Lower leg skin (tissue), 4 donors: Measurements from ENCODE around the gene TTF2. TPM values are rescaled to one million over a fixed set of nuclear protein-coding genes. Genes with fewer than 3 reads are reported as not detected.

Experiments
- DNase-seq, 2 donors: peaks; one replicate each; pipeline ENCODE4 v3.0.0-alpha.2; 2019; ENCODE audit warnings: low spot score in 2 of 2
- H3K4me3 ChIP-seq: fragments of 200-600 bp; sonication (generic); 2 replicates; pipeline ENCODE4 v1.5.1; 2017; ENCODE audit warnings: mild to moderate bottlenecking, low read depth; ENCODE audit not compliant: poor library complexity, severe bottlenecking
- CTCF ChIP-seq, 3 donors: fragments of 450-650 bp; IDR thresholded peaks; one replicate each; pipeline ENCODE4 v1.5.1; 2016; ENCODE audit warnings: antibody characterized with exemption in 3 of 3, mild to moderate bottlenecking in 3 of 3, moderate library complexity in 2 of 3
- POLR2A ChIP-seq, 2 donors: fragments of 450-650 bp; IDR thresholded peaks; one replicate each; pipeline ENCODE4 v1.6.1; 2016 to 2017; ENCODE audit warnings: antibody characterized with exemption in 2 of 2, mild to moderate bottlenecking in 1 of 2, moderate library complexity in 1 of 2
- WGBS, 2 donors: methylation state at CpG; one replicate each; pipeline ENCODE4 v1.1.5; 2018; 5-methylcytosine and 5-hydroxymethylcytosine counted together
- intact Hi-C: fragments of 100-400 bp; cut with DNase I; formaldehyde crosslinking; loops from one replicate; pipeline ENCODE4 v1.15.0; 2023; ENCODE audit warnings: low total_unique reads
- total RNA-seq, 4 donors: library from RNA; depleted of rRNA; stranded (reverse); fragments of >200 nt; gene quantifications; one replicate each; pipeline ENCODE4 v1.1.0, GENCODE V29; 2016

Gene TTF2
- total RNA-seq, 4 donors from 2014 or later, result 6.8 to 26.8 (median 20.6) TPM

DNA sequence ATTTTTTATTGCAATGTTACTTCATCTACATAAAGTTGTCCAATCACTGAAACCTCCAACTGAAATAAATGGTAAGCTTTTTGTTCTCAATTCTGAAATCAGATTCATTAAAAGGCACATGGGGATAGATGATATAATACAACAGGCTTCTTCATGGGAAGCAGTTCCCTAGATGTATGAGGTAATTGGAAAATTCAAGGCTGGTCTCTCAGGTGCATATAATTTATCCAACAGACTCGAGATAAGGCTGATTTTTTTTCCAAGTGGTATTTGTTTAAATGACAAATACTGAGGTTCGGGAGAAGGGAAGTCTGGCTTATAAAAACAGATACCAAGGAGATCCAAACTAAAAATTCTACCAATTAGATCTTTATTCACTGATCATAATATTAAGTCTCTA is 47.2 kb downstream of the TTF2 start:
- WGBS, 2 donors, result 83 to 92% methylated on average over 2 of the region's 2 CpGs
- intact Hi-C loops, result loop anchor here (10.0 kb wide), 1 partner anchor 1367 kb away; no protein-coding TSS in a partner anchor
- TF ChIP-seq POLR2A (IDR thresholded peaks at IDR 0.05) (no peak), CTCF (IDR thresholded peaks at IDR 0.05) (no peak)
- no peak for DNase-seq
- no peak overlapping the region for H3K4me3 ChIP-seq

DNA sequence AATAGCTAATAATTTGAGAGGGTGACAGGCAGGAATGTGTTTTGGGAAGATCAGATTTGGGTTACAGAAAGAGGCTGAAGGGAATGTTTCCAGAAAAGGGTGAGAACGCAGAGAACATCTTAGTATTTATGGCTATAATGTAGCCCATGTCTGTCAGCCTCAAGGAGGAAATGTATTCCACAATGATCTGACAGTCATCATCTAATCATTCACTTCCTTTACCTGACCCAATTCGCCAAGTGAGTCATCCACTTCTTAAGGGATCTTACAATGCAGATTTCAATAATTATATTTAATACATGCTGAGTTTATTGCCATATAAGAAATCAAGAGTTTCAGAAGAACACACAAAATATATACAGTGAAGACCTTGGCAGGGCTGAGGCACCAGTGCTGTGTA is 50.6 kb downstream of the TTF2 start:
- TF ChIP-seq CTCF (IDR thresholded peaks at IDR 0.05), result no peak
- TF ChIP-seq POLR2A (IDR thresholded peaks at IDR 0.05), result no peak
- H3K4me3 ChIP-seq, result no peak overlapping the region
- intact Hi-C loops, result no loop called here
- DNase-seq, result no peak
- 56 to 60% methylated on average over 2 of the region's 2 CpGs for WGBS, 2 donors

DNA sequence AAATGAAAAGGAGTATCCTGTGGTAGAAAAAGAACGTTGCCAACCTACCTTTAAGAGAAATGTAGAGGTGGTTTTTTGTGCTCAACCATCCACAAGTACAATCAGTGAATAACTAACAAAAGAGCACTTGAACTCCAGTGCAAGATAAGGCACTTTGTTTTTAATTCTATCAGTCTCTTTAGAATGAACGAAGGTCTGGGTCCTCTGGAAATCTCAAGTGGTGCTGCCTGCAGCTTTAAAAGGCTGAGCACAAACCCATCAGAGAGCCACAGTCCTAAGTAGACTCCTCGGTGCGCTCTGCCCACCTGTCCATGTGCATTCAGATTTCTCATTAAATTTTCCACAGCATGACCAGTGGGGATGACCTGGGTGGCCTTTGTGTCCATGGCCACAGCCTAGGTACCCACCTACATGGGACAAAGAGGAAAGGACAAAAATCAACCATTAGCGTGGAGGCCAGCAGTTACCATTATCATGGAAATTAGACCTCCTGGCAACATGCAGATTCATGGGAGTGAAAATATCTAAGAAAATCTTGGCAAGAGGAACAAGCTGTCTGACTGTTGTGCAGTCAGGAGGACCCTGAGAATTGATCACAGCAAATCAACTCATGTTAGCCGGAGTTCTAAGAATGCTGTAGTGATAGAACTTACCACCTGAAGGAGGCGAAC is 52.1 kb downstream of the TTF2 start:
- no peak for DNase-seq
- no peak for TF ChIP-seq CTCF (IDR thresholded peaks at IDR 0.05)
- TF ChIP-seq POLR2A (IDR thresholded peaks at IDR 0.05), result no peak
- intact Hi-C loops, result no loop called here
- 89 to 96% methylated on average over 7 of the region's 7 CpGs for WGBS, 2 donors
- no peak overlapping the region for H3K4me3 ChIP-seq

DNA sequence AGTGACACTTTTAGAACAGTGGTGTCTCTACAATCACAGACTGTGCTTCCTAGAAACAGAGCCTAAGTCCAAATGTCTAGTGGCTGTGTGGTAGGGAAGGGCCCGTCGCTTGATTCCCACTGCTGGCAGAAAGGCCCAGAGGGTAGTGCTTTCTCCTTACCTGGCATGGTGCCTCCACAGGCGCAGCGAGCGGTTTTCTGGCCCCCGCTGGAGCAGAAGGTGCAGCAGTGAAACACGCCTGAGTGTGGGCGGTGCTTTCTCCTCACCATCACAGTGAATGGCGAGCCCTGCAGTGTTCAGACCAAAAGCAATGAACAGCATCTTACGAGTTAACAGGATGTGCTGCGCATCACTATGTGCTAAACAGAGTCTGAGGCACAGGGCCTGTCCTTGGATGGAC is 53.1 kb downstream of the TTF2 start:
- 81 to 83% methylated on average over 11 of the region's 11 CpGs for WGBS, 2 donors
- intact Hi-C loops, result no loop called here
- H3K4me3 ChIP-seq, result no peak overlapping the region
- TF ChIP-seq POLR2A (IDR thresholded peaks at IDR 0.05) (no peak), CTCF (IDR thresholded peaks at IDR 0.05) (no peak)
- DNase-seq, result no peak

GRCh38 chr1:117114877-117115276 is 54.8 kb downstream of the TTF2 start:
- 42 to 50% methylated on average over 2 of the region's 2 CpGs for WGBS, 2 donors
- DNase-seq, result no peak
- TF ChIP-seq CTCF (IDR thresholded peaks at IDR 0.05), result no peak
- TF ChIP-seq POLR2A (IDR thresholded peaks at IDR 0.05), result no peak
- intact Hi-C loops, result no loop called here
- H3K4me3 ChIP-seq, result no peak overlapping the region
